GM18517 (cell line): ENCODE data around the gene RIOK3.
"Not testable (repeated sequence)": the region's sequence is repeated elsewhere in the genome, so short reads cannot be mapped to it uniquely, and the experiment has no call there.

ENCODE experiments used
- ATAC-seq: cut with Tn5 transposase; IDR thresholded peaks from one replicate; pipeline ENCODE4 v1.9.1; 2021; ENCODE audit warnings: mild to moderate bottlenecking, moderate library complexity; ENCODE audit not compliant: unreplicated experiment

The RIOK3 gene

GRCh38 chr18:23494992-23495391 lies 41.9 kb downstream of the RIOK3 start:
- ATAC-seq = no peak

DNA sequence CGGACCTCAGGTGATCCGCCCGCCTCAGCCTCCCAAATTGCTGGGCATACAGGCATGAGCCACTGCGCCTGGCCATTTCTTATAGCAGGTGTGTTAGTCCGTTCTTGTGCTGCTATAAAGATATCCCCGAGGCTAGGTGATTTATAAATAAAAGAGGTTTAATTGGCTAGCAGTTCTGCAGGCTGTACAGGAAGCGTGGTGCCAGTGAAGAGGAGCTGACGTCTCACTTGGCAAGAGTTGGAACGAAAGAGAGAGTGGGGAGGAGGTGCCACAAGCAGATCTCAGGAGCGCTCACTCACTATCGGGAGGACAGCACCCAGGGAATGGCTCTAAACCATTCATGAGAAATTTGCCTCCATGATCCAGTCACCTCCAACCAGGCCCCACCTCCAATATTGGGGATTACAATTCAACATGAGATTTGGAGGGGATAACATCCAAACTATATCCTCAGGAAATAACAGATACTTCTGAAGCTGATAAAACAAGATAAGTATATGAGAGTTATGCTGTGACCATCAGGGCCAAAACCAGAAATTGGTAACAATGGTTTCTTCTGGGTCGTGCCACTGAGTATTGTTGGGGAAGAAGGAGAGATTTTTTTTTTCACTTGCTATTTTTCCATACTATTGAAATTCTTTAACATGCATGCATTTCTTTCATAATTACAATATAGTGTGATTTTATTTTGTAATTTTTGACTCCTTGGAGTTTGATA lies 42.8 kb downstream of the RIOK3 start:
- ATAC-seq = no peak

GRCh38 chr18:23498117-23498516 lies 45.0 kb downstream of the RIOK3 start:
- ATAC-seq = no peak

- peak; percentile 44 for ATAC-seq
These were observed 45.8 kb downstream of the RIOK3 start for GRCh38 chr18:23498877-23499276.

GRCh38 chr18:23499291-23499781 lies 46.2 kb downstream of the RIOK3 start:
- ATAC-seq = no peak

DNA sequence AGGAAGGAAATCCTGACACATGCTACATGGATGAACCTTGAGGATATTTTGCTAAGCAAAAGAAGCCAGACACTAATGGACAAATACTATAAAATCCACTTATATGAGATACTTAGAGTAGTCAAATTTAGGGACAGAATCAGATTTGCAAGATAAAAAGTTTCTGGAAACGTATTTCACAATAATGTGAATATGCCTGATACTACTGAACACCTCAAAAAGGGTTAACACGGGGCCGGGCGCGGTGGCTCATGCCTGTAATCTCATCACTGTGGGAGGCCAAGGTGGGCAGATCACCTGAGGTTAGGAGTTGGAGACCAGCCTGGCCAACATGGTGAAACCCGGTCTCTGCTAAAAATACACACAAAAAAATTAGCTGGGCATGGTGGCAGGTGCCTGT lies 48.5 kb downstream of the RIOK3 start:
- ATAC-seq = no peak

DNA sequence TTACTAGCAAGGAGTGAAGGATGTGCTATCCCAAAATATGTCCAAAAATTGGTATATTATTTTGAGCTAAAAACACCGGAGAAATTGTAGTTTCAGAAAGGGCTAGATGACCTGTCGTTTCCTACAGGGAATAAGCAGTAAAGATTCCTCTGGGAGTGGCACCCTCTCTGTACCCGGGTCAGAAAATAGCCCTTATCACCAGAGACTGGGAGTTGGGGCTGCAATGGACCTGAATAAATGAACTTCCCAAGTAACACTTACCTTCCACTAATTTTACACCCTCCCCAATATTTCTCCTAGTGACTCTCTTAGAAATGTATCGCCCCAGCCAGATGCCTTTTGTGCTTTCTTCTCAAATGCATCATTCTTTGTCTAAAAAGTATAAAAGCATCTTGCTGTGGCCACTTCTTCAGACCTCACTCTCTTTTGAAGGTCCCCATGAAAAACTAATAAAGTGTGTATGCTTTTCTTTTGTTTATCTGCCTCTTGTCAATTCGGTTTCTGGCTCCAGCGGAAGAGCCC lies 49.5 kb downstream of the RIOK3 start:
- no peak for ATAC-seq

DNA sequence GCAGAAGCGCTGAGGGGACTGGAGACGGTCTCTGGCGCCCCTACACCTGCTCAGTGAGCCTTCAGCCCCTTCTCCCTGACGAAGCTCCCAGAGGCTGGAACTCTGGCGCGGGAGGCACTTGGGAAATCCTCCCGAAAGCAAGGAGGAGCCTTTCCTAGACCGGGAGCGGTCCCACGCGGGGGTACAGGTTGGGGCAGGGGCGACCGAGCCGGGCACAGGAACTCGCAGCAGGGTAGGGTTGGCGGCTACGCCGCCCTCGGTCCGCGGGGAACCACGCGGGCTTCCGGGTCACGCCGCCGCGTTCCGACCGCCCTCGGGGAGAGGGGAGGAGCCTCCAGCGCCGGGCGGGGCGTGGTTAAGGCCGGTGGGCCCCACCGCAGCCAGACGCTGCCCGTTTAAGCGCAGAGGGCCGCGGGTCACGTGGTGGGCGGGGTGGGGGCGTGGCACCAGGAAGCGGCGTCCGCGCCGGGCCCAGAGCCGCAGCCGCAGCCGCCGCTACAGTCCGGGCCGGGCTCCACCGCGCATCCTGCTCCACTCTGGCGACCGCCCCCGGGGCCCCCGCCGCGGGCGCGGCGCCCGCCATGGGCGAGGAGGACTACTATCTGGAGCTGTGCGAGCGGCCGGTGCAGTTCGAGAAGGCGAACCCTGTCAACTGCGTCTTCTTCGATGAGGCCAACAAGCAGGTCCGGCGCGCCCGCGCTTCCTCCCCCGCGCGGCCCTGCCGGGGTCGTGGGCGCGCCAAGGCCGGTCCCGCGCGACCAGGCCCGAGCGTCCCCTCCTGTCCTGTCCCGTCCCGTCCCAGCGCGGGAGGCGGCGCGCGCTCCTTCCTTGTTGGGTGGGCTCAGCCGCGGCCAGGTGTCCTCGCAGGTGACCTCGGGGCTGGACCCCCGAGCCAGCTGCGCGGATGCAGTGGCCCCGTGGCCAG lies 50.2 kb downstream of the RIOK3 start, which contains the start of gene RMC1:
RMC1 (plus strand) TSS at position 474 of the 925 bp plus-strand sequence; CDS start at position 582, 108 bp downstream.
- peak; percentile 57 for ATAC-seq

DNA sequence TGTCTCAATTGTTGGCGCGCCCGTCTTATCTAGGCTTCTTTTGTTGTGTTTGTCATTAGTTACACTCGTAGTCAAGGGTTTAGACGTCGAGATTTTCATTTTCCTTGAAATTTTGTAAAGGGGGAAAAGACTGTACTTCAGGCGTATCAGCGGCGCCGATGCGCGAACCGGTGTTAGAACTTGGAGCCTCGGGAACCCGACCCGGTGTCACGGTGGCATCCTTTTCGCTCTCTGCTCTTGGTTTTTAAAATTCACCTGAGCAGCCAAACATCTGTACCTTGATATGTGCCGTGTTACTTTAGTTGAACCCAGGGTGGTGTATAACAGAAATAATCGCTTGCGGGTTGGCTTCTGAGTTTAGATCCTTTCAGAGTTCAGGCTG lies 50.9 kb downstream of the RIOK3 start:
- no peak for ATAC-seq

DNA sequence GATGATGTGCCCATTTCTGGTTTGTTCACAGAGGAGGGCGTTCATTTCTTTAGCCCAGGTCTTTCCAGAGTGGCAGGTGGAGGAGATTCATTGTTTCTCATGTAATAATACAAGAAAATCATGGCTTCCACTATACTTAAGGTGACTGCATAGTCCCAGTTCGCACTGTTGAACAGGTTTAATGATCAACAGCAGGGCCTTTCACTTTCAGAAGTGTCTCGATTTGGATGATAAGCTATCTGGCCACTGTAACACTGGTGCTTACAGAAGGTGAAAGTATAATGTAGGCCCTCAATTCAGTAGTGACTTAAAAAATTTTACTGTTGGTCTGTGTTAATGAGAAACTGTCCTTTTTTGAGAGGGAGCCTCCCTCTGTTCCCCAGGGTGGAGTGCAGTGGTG lies 51.6 kb downstream of the RIOK3 start:
- peak; percentile 67 for ATAC-seq

DNA sequence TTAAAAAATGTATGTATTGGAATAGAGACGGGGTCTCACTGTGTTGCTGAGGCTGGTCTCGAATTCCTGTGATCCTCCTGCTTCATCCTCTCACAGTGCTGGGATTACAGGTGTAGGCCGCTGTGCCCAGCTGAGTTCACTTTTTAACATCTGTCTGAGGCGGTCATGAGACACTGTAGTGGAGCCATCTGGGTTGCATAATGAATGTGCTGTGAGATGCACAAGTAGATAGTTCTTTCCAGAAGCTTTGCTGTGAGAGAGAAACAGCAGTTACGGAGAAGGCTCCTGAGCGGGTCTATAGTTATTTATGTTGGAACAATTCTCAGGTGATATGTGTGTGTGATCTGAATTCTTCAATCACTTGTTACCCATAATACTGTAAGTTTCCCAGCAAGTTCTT lies 53.3 kb downstream of the RIOK3 start:
- no peak for ATAC-seq

DNA sequence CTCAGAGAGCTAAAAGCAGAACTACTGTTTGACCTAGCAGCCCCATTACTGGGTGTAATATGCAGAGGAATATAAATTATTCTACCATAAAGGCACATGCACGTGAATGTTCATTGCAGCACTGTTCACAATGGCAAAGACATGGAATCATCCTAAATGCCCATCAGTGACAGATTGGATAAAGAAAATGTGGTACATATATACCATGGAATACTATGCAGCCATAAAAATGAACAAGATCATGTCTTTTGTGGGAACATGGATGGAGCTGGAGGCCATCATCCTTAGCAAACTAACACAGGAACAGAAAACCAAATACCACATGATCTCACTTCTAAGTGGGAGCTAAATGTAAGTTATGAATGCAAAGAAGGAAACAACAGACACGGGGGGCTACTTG lies 57.8 kb downstream of the RIOK3 start:
- ATAC-seq = not testable (repeated sequence)

- ATAC-seq = not testable (repeated sequence)
These were observed 59.1 kb downstream of the RIOK3 start for GRCh38 chr18:23512216-23512615.

- ATAC-seq = no peak
These were observed 59.6 kb downstream of the RIOK3 start for GRCh38 chr18:23512641-23513040.

- peak; percentile 68 for ATAC-seq
These were observed 62.9 kb downstream of the RIOK3 start for GRCh38 chr18:23515911-23516546.

DNA sequence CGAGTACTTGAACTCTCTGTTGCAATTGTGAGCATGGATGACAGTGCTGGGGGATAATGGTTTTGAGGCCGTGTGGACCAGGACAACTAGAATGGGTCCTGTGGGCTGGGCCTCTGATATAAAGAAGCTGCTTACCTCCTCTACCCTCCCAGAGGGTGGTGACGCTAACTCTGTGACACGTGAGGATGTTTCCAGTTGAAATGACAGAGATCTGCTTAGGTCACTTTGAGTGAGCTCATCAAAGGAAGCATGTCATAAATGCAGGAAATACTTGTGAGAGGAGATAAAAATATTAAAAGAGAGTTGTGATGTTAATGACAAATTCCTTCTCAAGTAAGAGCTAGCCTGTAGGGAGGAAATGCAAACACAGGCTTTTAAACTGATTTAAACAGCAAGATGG lies 66.6 kb downstream of the RIOK3 start:
- ATAC-seq = no peak

DNA sequence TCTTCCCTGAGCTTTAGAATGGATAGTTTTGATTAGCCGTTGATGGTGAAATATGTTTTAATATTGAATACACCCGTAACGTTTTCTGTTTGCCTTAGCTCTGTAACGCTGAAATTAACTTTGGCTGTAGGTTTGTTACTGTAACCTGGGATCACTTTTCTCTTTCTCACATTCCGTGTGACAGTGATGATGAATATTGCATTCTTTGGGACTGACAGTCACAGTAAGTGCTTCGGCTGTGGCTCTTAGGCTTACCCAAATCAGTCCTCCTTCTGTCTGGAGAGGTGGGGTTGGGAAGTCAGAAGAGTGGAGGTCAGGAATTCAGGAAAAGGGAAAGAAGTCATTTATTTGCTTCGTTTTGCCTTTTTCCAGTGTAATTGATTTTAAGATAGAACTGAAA lies 68.2 kb downstream of the RIOK3 start:
- ATAC-seq = no peak

GRCh38 chr18:23521907-23522306 lies 68.8 kb downstream of the RIOK3 start:
- ATAC-seq = no peak

GRCh38 chr18:23523429-23524212 lies 70.5 kb downstream of the RIOK3 start:
- ATAC-seq = no peak

- ATAC-seq = no peak
These were observed 71.2 kb downstream of the RIOK3 start for GRCh38 chr18:23524213-23524707.
